Pancreas (tissue), 10 donors: Measurements from ENCODE around the gene ALK. TPM values are rescaled to one million over a fixed set of nuclear protein-coding genes. Genes with fewer than 3 reads are reported as not detected.
A peak's percentile ranks its signal among the peaks of the same experiment; 100 is the strongest.

ENCODE experiments used
- ATAC-seq, 4 donors: fragments of 200-7000 bp; cut with Tn5 transposase; one replicate each; pipeline versions ENCODE4 v1.8.0 to v1.9.1; 2020; ENCODE audit warnings: mild to moderate bottlenecking in 4 of 4, moderate library complexity in 4 of 4
- DNase-seq, 6 donors: peaks; one replicate each; pipeline ENCODE4 v3.0.0-alpha.2; 2020
- FAIRE-seq: peaks from 2 replicates; lab custom pipeline; 2012; peaks lifted over from hg19 to GRCh38; lab: Jason Lieb, UNC
- H3K27ac ChIP-seq, 4 donors: fragments of 200-600 bp; sonication (generic); 1 replicate in 3 of 4; 2 replicates in 1 of 4; pipeline versions ENCODE4 v1.5.0 to v1.8.0; 2020
- H3K27me3 ChIP-seq, 4 donors: fragments of 200-600 bp; one replicate each; pipeline ENCODE4 v1.8.0; 2021
- H3K36me3 ChIP-seq, 3 donors: fragments of 200-600 bp; sonication (generic) in 1 of 3; one replicate each; pipeline versions ENCODE4 v1.5.0 to v1.8.0; 2020 to 2021
- H3K4me1 ChIP-seq, 3 donors: fragments of 200-600 bp; one replicate each; pipeline ENCODE4 v1.8.0; 2021
- H3K4me3 ChIP-seq, 4 donors: fragments of 200-600 bp; sonication (generic) in 2 of 4; one replicate each; pipeline versions ENCODE4 v1.5.0 to v1.8.0; 2020 to 2021
- H3K9me3 ChIP-seq, 4 donors: fragments of 200-600 bp; one replicate each; pipeline ENCODE4 v1.8.0; 2021
- WGBS, 2 donors: extraction: QIAGEN DNeasy Blood & Tissue Kit; methylation state at CpG; one replicate each; pipeline ENCODE4 v1.1.7; 2013; 5-methylcytosine and 5-hydroxymethylcytosine counted together
- intact Hi-C, 3 donors: fragments of 100-400 bp; cut with DNase I; formaldehyde crosslinking; loops; one replicate each; pipeline versions ENCODE4 v1.11.1 to v1.14.2; 2022
- polyA plus RNA-seq, 2 donors: library from polyadenylated mRNA; stranded (reverse); fragments of 200-250 nt; gene quantifications; one replicate each; pipeline ENCODE4 v1.2.3, GENCODE V29; 2013
- total RNA-seq, 6 donors: library from RNA; stranded (reverse); fragmentation: NEBNext Ultra II Directional in 4 of 6; extraction: Animal tissue kit (Norgen Biotek cat#: 25700) in 4 of 6; gene quantifications; one replicate each; pipeline versions ENCODE4 v1.2.1 to v1.2.4, GENCODE V29; 2021 to 2023
- TF ChIP-seq, protein P1 (sequence below), 4 donors: fragments of 200-600 bp; sonication (generic) in 3 of 4; IDR thresholded peaks; one replicate each; pipeline versions ENCODE4 v1.5.0 to v1.8.0; 2021; ENCODE audit warnings: antibody characterized with exemption in 4 of 4
- donor health status: healthy with polysubstance abuse.
- donor health status: DM: no; HTN: no; CAD: no; lungs with moderate emphysema.
- donor health status: DM: no; HTN: no; CAD: no.
- donor health status: control.
- donor health status: control.
- donor health status: Bipolar disorder and iron deficiency.
- donor health status: DM: yes; HTN: yes; CAD: no.
- donor health status: DM: no; HTN: no; CAD: no.
- donor health status: DM: no; HTN: no; CAD: no.
- donor health status: DM: yes; HTN: yes; CAD: no.

The ALK gene
- total and polyA plus RNA-seq, 8 donors: 0.05 to 0.17 (median 0.09) TPM; not detected in 2

DNA sequence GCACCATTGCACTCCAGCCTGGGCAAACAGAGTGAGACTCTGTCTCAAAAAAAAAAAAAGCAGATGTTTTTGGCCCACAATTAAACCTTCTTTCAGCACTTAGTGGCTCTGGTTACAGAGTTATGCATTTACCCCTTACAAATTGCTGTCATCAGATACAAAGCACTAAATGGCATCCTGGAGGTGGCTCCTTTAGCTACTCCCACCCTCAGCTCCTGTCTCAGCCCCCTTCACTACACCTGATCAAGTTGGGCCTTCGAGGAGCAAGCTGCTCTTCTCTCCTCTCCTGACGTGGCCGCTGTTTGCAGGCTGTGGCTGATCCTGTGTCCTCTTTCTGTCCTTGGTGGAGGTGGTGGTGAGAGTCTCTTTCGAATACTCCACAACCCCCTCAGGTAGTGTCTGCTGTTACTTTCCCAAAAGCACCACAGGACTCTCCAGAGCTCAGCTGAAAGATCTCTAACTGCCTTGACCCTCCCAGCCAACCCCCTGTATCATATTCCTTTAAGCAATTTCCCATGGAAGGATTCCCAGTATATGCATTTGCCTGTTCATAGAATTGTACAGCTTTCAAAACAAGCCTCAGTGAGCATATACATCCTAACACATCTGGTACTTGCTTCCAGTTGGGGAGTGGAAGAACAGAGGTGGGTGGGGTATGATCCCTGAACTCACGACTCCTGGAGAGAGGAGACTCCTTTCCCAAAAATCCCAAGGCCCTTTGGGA is 520.3 kb downstream of the ALK start:
- H3K27ac ChIP-seq: peak overlapping the region in 1 of 4 donors; percentile 34
- FAIRE-seq (no peak), DNase-seq (no peak), ATAC-seq (no peak)
- H3K27me3 ChIP-seq: no peaks in the 10 kb centered on the region
- H3K36me3 ChIP-seq: no peaks in the 10 kb centered on the region
- TF ChIP-seq, protein P1, sequence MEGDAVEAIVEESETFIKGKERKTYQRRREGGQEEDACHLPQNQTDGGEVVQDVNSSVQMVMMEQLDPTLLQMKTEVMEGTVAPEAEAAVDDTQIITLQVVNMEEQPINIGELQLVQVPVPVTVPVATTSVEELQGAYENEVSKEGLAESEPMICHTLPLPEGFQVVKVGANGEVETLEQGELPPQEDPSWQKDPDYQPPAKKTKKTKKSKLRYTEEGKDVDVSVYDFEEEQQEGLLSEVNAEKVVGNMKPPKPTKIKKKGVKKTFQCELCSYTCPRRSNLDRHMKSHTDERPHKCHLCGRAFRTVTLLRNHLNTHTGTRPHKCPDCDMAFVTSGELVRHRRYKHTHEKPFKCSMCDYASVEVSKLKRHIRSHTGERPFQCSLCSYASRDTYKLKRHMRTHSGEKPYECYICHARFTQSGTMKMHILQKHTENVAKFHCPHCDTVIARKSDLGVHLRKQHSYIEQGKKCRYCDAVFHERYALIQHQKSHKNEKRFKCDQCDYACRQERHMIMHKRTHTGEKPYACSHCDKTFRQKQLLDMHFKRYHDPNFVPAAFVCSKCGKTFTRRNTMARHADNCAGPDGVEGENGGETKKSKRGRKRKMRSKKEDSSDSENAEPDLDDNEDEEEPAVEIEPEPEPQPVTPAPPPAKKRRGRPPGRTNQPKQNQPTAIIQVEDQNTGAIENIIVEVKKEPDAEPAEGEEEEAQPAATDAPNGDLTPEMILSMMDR (IDR thresholded peaks at IDR 0.05): no peak
- WGBS, 2 donors: 65 to 66% methylated on average over 5 of the region's 5 CpGs
- intact Hi-C loops: no loop called here
- H3K9me3 ChIP-seq: no peaks in the 10 kb centered on the region
- no peak overlapping the region for H3K4me3 ChIP-seq
- peaks cover 38 to 54% (median 44%) of the 10 kb centered on the region in 3 donors for H3K4me1 ChIP-seq

DNA sequence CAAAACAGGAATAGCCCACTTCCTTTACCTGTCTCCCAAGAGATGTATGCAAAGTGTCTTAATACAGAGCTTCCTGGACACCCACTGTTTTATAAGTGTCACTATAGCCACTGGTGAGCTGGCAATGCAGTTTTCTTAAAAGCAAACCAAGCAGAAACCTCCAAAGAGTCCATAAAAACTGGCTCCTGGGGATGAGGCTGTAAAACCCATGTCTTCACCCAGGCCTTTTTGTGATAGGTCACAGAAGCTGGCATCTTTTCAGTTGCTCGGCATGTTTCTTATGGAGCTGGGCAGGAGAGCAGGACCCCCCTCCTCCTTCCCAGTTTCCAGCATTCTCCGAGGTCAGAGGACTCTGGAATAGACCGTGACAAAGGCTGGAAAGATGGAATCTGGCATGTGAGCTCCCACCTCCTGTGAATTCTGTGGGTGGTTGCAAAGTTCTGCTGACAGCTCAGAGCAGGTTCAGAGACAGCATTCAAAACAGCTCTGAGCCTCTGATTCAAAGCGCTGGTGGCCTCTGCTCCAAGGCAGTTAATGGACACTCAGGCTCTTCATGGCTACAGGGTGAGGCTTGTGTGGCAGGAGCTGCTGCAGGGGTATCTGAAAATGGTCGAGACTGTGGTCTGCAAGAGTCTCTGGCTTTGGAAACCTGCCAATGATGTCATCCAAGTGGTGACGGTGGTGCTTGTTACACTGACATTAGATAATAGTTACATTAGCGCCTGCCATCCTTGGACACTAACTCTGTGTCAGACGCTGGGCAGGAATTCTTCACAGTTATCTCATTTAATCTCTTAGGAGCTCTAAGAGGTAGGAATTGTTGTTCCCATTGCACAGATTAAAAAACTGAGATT is 522.8 kb downstream of the ALK start:
- peaks cover 32 to 40% (median 33%) of the 10 kb centered on the region in 3 donors for H3K4me1 ChIP-seq
- H3K36me3 ChIP-seq: no peaks in the 10 kb centered on the region
- WGBS, 2 donors: 38 to 46% methylated on average over 8 of the region's 8 CpGs
- TF ChIP-seq, protein P1 (IDR thresholded peaks at IDR 0.05): no peak
- H3K9me3 ChIP-seq: no peaks in the 10 kb centered on the region
- H3K27me3 ChIP-seq: no peaks in the 10 kb centered on the region
- FAIRE-seq: no peak
- intact Hi-C loops: no loop called here
- peak in 2 of 4 donors; percentile 3 to 8 for ATAC-seq
- H3K27ac ChIP-seq: peak overlapping the region in 3 of 4 donors; percentile 12 to 62 (median 44)
- H3K4me3 ChIP-seq: no peak overlapping the region
- DNase-seq: no peak

DNA sequence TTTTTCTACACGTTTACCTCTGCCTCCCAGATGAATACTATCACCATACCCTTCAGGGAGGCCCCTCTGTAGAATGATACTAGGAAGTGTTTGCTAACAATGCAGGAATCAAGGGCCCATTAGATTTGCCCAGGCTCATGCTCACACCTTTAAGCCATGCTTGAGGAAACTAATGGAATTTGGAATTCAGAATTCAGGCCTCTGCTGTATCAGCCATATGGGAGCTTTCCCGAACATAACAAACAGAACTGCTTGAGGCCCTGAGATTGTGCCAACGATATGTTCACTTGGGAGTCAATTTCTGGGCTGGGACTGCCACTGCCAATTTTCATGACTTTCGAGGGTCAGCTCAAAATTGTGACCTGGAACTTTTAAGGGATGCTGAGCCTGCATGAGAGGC is 523.7 kb downstream of the ALK start:
- FAIRE-seq: no peak
- peak; percentile 48 to 78 (median 70) for ATAC-seq
- Histone ChIP-seq H3K9me3 (no peaks in the 10 kb centered on the region), H3K4me1 (peaks cover 23 to 33% (median 27%) of the 10 kb centered on the region in 3 donors), H3K27ac (peak overlapping the region in 2 of 4 donors; percentile 44 to 62), H3K4me3 (no peak overlapping the region), H3K36me3 (no peaks in the 10 kb centered on the region), H3K27me3 (no peaks in the 10 kb centered on the region)
- DNase-seq: peak in 3 of 6 donors; percentile 52 to 65 (median 63)
- TF ChIP-seq, protein P1 (IDR thresholded peaks at IDR 0.05): no peak
- intact Hi-C loops: no loop called here
- 34 to 39% methylated on average over 4 of the region's 4 CpGs for WGBS, 2 donors

DNA sequence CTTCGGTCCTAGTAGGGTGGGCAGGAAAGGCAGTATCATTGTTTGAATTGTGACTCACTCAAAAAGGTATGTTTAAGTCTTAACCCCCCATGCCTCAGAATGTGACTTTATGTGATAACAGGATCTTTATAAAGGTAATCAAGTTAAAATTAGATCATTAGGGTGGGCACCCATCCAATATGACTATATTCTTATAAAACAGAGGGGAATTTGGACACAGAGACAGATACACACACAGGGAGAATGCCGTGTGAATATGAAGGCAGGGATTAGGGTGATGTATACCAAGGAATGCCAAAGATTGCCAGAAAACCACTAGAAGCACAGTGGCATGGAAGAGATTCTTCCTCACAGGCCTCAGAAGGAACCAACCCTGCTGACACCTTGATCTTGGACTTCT is 524.3 kb downstream of the ALK start:
- TF ChIP-seq, protein P1 (IDR thresholded peaks at IDR 0.05): no peak
- peaks cover 20 to 26% (median 25%) of the 10 kb centered on the region in 3 donors for H3K4me1 ChIP-seq
- no peak for DNase-seq
- 35 to 36% methylated on average over 2 of the region's 2 CpGs for WGBS, 2 donors
- peak overlapping the region in 3 of 4 donors; percentile 44 to 62 (median 46) for H3K27ac ChIP-seq
- H3K9me3 ChIP-seq: no peaks in the 10 kb centered on the region
- H3K4me3 ChIP-seq: no peak overlapping the region
- peak in 2 of 4 donors; percentile 20 to 49 for ATAC-seq
- FAIRE-seq: no peak
- intact Hi-C loops: no loop called here
- no peaks in the 10 kb centered on the region for H3K36me3 ChIP-seq
- H3K27me3 ChIP-seq: no peaks in the 10 kb centered on the region
